ENCODE measurements around the gene DDI2.

DDI2 gene

DNA sequence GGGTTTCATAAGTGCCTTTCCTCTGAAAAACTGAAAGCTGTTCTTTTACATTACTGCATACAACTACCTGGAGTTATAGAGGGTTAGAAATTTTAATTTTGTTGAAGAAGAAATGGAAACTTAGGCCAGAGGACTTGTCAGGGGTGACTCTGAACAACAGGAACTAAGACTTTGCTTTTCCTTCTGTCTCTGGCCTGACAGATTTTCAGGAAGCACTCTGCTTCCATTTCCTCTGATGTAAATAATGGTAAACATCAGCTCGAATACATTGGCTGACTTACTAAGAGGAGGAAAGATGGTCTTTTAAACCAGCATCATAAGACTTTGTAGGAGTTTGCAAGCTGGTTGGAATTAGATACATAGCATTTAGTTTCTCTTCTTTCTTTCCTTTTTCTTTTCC is 39.8 kb downstream of the DDI2 start:
- no peak overlapping the region for H3K4me3 ChIP-seq
- no peaks in the 10 kb centered on the region for H3K9me3 ChIP-seq
- H4K20me1 ChIP-seq, result peaks cover under 1% of the 10 kb centered on the region; the same call in 1 of the 2 replicates
- H3K4me1 ChIP-seq, result 0 out of 2 replicates have a peak, but pooled peaks cover 5% of the 10 kb centered on the region
- no peak overlapping the region for H3K9ac ChIP-seq
- no peaks in the 10 kb centered on the region for H3K27me3 ChIP-seq
- no peak overlapping the region for H3K4me2 ChIP-seq
- no peak overlapping the region for H3K27ac ChIP-seq
- no peak for TF ChIP-seq Cebpa-rat (IDR thresholded peaks at IDR 0.05)
- H3K36me3 ChIP-seq, result peaks cover 98% of the 10 kb centered on the region

DNA sequence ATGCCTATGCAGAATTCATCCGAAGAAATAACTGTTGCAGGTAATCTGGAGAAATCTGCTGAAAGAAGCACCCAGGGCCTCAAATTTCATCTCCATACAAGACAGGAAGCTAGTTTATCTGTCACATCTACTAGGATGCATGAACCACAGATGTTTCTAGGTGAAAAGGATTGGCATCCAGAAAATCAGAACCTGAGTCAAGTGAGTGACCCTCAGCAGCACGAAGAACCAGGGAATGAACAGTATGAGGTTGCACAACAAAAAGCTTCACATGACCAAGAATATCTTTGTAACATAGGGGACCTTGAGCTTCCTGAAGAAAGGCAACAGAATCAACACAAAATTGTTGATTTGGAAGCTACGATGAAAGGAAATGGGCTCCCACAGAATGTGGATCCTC is 42.9 kb downstream of the DDI2 start:
- Histone ChIP-seq H3K4me3 (no peak overlapping the region), H3K27ac (no peak overlapping the region), H3K36me3 (peaks cover 90% of the 10 kb centered on the region), H3K4me1 (0 out of 2 replicates have a peak, but pooled peaks cover 5% of the 10 kb centered on the region), H3K27me3 (no peaks in the 10 kb centered on the region), H3K9me3 (no peaks in the 10 kb centered on the region), H3K4me2 (no peak overlapping the region), H4K20me1 (peaks cover 10% of the 10 kb centered on the region; the same call in 1 of the 2 replicates), H3K9ac (no peak overlapping the region)
- no peak for TF ChIP-seq Cebpa-rat (IDR thresholded peaks at IDR 0.05)

DNA sequence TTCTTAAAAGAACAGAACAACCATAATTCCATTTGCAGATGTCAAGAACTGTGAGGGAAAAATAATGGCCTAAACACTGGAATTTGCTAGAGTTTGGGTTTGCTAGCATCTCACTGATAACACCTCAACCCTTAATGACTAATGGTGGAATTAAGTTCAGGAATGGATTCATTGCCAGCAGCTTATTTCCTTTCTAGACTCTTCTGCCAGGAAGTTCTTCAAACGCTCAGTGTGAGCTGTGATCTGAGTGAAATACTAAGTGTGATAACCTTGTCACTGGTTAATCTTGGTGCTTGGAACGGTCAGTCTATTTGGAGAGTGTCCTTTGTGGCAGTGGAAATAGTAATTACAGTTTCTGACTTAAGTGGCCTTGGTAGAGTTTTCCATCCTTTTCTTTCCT is 45.2 kb downstream of the DDI2 start:
- H3K9ac ChIP-seq, result no peak overlapping the region
- TF ChIP-seq Cebpa-rat (IDR thresholded peaks at IDR 0.05), result no peak
- H3K36me3 ChIP-seq, result peaks cover 70% of the 10 kb centered on the region

DNA sequence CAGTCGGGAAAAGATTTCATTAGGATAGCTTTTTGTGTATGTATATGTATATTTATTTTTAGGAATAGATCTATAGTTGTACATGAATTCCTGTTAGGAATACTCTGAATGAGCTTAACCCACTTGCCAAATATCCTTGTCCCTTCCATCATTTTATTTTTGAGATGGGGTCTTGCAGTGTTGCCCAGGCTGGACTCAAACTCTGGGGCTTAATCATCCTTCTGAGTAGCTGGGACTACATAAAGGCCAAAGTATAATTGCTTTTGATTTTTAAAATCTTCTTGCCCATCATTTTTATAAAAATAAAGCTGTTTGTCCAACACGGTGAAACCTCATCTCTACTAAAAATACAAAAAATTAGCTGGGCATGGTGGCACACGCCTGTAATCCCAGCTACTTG is 46.7 kb downstream of the DDI2 start:
- Histone ChIP-seq H3K4me1 (no peaks in the 10 kb centered on the region), H3K36me3 (peaks cover 56% of the 10 kb centered on the region), H3K9me3 (no peaks in the 10 kb centered on the region), H3K27me3 (no peaks in the 10 kb centered on the region), H3K9ac (no peak overlapping the region), H4K20me1 (peaks cover 11% of the 10 kb centered on the region; the same call in 1 of the 2 replicates), H3K4me3 (no peak overlapping the region), H3K4me2 (no peak overlapping the region), H3K27ac (no peak overlapping the region)
- no peak for TF ChIP-seq Cebpa-rat (IDR thresholded peaks at IDR 0.05)

More for the DNA sequence above, 45.2 kb downstream of the DDI2 start:
- no peaks in the 10 kb centered on the region for H3K27me3 ChIP-seq
- no peak overlapping the region for H3K27ac ChIP-seq
- no peaks in the 10 kb centered on the region for H3K4me1 ChIP-seq
- no peak overlapping the region for H3K4me2 ChIP-seq
- H3K9me3 ChIP-seq, result no peaks in the 10 kb centered on the region
- peaks cover 10% of the 10 kb centered on the region; the same call in 1 of the 2 replicates for H4K20me1 ChIP-seq
- no peak overlapping the region for H3K4me3 ChIP-seq

DNA sequence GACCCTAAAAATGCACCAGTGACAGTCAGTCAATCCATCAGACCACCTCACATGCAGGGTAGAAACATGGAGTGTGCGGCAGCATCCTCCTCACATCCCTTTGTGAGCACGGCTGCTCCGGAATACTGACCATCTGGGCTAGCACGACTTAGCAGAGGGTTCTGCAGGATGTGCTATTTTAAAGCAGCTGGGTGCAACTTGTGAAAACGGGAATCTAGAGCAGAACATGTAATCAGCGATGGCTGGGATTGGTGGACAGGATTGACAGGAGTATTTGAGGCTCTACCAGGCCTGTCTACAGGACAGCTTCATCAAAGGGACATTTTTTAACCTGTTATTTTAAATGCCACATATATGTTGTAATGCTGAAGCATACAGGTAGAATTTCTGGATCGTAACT is 50.1 kb downstream of the DDI2 start:
- Histone ChIP-seq H4K20me1 (peaks cover 14% of the 10 kb centered on the region), H3K9ac (no peak overlapping the region), H3K27ac (no peak overlapping the region), H3K4me3 (no peak overlapping the region), H3K36me3 (peaks cover 25% of the 10 kb centered on the region), H3K9me3 (no peaks in the 10 kb centered on the region), H3K4me2 (no peak overlapping the region), H3K4me1 (no peaks in the 10 kb centered on the region), H3K27me3 (no peaks in the 10 kb centered on the region)
- TF ChIP-seq Cebpa-rat (IDR thresholded peaks at IDR 0.05), result no peak

DNA sequence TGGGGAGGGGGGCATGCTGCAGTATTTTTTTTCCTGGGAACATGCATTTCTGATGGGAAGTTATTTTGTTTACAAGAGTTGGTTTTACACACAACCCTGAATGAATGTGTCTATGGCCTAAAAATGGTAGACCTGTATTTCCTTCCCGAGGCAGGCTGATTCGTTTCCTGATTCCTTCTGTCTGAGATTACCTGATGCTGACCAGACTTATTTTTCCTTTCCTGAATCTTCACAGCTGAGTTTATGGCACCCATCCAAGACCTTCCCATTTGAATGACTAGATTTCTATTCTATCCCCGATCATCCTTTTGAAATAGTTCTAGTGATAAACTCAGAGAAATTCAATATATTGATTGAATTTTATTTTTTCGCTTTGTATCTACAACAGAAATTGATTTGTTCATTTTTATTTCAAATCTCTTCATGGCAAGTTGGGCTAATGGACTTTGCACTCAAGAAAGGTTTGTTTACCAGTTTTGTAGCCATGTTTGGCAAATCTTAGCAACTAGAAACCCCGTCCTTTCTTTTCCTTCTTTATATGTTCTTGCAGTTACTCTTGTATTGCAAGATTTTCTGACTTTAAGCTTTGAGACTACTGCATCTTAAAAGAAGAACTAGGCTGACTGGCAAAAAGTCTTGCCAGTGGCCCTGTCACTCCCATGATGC is 51.0 kb downstream of the DDI2 start:
- no peaks in the 10 kb centered on the region for H3K9me3 ChIP-seq
- peaks cover 18% of the 10 kb centered on the region; the same call in 1 of the 2 replicates for H3K36me3 ChIP-seq
- no peaks in the 10 kb centered on the region for H3K27me3 ChIP-seq
- TF ChIP-seq Cebpa-rat (IDR thresholded peaks at IDR 0.05), result no peak
- H4K20me1 ChIP-seq, result peaks cover 7% of the 10 kb centered on the region; the same call in 1 of the 2 replicates
- no peaks in the 10 kb centered on the region for H3K4me1 ChIP-seq
- H3K4me2 ChIP-seq, result no peak overlapping the region
- no peak overlapping the region for H3K9ac ChIP-seq
- no peak overlapping the region for H3K27ac ChIP-seq
- H3K4me3 ChIP-seq, result no peak overlapping the region

DNA sequence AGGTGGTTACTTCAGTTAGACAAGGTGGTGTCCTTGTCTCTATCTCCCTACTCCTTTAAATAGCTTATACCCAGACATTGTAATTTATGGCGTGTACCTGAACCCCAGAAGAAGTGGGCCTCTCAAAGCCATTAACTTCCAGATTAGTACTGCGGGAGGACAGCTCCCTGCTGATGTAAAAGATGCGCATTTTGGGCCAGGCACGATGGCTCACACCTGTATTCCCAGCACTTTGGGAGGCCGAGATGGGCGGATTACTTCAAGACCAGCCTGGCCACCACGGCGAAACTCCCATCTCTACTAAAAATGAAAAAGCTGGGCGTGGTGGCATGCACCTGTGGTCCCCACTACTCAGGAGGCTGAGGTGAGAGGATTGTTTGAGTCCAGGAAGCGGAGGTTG is 51.8 kb downstream of the DDI2 start:
- Histone ChIP-seq H3K4me1 (no peaks in the 10 kb centered on the region), H3K4me2 (no peak overlapping the region), H3K36me3 (peaks cover 15% of the 10 kb centered on the region; the same call in 1 of the 2 replicates), H3K9me3 (no peaks in the 10 kb centered on the region), H3K9ac (no peak overlapping the region), H3K27ac (no peak overlapping the region), H4K20me1 (peaks cover 7% of the 10 kb centered on the region; the same call in 1 of the 2 replicates), H3K4me3 (no peak overlapping the region), H3K27me3 (no peaks in the 10 kb centered on the region)
- TF ChIP-seq Cebpa-rat (IDR thresholded peaks at IDR 0.05), result no peak

DNA sequence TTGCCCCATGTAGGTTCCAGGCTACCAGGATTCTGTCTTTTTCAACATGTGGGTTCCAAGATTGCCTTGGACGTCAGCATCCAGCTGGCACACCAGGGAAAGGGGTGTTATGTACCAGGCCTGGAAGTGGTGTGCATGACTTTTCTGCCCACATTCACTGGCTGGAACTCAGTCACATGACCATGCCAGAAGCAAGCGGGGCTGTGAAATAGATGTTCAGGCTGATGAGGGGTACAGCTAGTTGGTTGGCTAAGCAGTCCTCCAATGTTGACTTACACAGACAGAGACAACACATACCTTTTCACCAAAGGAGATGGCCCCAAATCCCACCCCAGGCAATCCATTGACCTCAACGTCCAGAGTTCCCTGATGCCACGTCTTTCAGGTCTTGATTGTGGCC is 52.6 kb downstream of the DDI2 start:
- no peak overlapping the region for H3K9ac ChIP-seq
- H3K9me3 ChIP-seq, result no peaks in the 10 kb centered on the region
- no peak overlapping the region for H3K4me3 ChIP-seq
- no peak overlapping the region for H3K4me2 ChIP-seq
- no peak overlapping the region for H3K27ac ChIP-seq
- H3K27me3 ChIP-seq, result no peaks in the 10 kb centered on the region
- H3K36me3 ChIP-seq, result 0 out of 2 replicates have a peak, but pooled peaks cover 7% of the 10 kb centered on the region
- TF ChIP-seq Cebpa-rat (IDR thresholded peaks at IDR 0.05), result no peak
- H3K4me1 ChIP-seq, result no peaks in the 10 kb centered on the region
- H4K20me1 ChIP-seq, result peaks cover 7% of the 10 kb centered on the region; the same call in 1 of the 2 replicates

DNA sequence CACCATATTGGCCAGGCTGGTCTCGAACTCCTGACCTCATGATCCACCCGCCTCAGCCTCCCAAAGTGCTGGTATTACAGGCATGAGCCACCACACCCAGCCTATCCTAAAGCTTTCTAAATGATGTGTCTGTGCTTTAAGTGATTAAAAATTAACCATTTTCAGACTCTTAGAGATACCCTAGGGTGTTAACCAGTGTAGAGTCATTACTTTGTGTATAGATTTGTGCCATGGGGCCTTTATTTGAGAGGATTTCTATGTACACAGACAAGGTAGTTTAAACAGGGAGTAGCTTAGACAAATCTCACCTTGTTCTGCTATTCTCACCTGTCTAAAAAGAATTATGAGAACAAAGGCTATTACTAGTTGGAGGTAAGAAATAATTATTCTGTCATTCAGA is 54.2 kb downstream of the DDI2 start:
- H3K27me3 ChIP-seq, result no peaks in the 10 kb centered on the region
- peaks cover 7% of the 10 kb centered on the region; the same call in 1 of the 2 replicates for H4K20me1 ChIP-seq
- TF ChIP-seq Cebpa-rat (IDR thresholded peaks at IDR 0.05), result no peak
- H3K27ac ChIP-seq, result no peak overlapping the region
- no peak overlapping the region for H3K4me2 ChIP-seq
- H3K36me3 ChIP-seq, result 0 out of 2 replicates have a peak, but pooled peaks cover 7% of the 10 kb centered on the region
- no peaks in the 10 kb centered on the region for H3K9me3 ChIP-seq
- H3K4me1 ChIP-seq, result no peaks in the 10 kb centered on the region
- H3K4me3 ChIP-seq, result no peak overlapping the region
- no peak overlapping the region for H3K9ac ChIP-seq

DNA sequence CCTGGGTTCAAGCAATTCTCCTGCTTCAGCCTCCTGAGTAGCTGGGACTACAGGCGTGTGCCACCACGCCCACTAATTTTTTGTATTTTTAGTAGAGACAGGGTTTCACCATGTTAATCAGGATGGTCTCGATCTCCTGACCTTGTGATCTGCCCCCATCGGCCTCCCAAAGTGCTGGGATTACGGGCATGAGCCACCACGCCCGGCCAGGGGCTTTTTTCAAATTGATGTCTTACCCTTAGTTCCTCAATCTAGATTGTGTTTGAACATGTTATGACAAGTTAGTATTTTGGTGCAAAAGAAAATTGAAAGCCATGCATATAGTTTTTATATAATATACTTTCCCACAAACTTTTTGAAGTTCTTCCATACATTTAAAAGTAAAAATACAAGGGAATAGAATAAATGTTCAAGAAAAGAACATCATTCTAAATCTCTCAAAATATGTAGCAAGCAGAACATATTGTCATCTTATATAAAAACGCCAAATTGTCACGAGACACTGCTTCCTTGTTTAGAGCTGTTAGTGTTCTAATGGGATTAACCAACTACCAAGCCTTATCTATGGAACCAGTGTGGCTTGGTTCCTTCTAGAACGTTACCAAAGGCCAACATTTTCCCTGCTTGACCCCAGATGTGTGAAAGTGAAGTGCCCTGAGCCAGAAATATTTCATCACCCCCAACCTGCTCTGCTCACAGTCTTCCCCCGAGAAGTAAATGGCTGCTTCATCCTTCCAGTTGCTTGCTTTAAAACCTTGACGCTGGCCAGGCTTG is 57.3 kb downstream of the DDI2 start:
- no peak overlapping the region for H3K27ac ChIP-seq
- TF ChIP-seq Cebpa-rat (IDR thresholded peaks at IDR 0.05), result no peak
- no peaks in the 10 kb centered on the region; the same call in 1 of the 2 replicates for H4K20me1 ChIP-seq
- no peaks in the 10 kb centered on the region for H3K9me3 ChIP-seq
- H3K4me3 ChIP-seq, result no peak overlapping the region
- no peaks in the 10 kb centered on the region for H3K27me3 ChIP-seq
- no peaks in the 10 kb centered on the region for H3K36me3 ChIP-seq
- no peak overlapping the region for H3K4me2 ChIP-seq
- H3K9ac ChIP-seq, result no peak overlapping the region
- H3K4me1 ChIP-seq, result no peaks in the 10 kb centered on the region
